ENCODE measurements around the gene SLIT1. TPM values are rescaled to one million over a fixed set of nuclear protein-coding genes. Genes with fewer than 3 reads are reported as not detected.

SLIT1 gene
- total RNA-seq, 1 experiment from 2014 or later = not detected

- DNase-seq (ENCODE audit: low read depth) = no peak
These were observed 14.9 kb upstream of the SLIT1 start for GRCh38 chr10:97200616-97201015.

- no peak for DNase-seq (ENCODE audit: low read depth)
These were observed 13.4 kb upstream of the SLIT1 start for GRCh38 chr10:97199152-97199551.

GRCh38 chr10:97197030-97197500 lies 11.3 kb upstream of the SLIT1 start:
- DNase-seq (ENCODE audit: low read depth) = no peak

GRCh38 chr10:97196223-97197029 lies 10.7 kb upstream of the SLIT1 start:
- DNase-seq (ENCODE audit: low read depth) = peak; percentile 41

GRCh38 chr10:97195706-97196222 lies 10.0 kb upstream of the SLIT1 start:
- peak; percentile 5 for DNase-seq (ENCODE audit: low read depth)

GRCh38 chr10:97192952-97193435 lies 7.2 kb upstream of the SLIT1 start:
- DNase-seq (ENCODE audit: low read depth) = no peak

GRCh38 chr10:97190450-97190849 lies 4.7 kb upstream of the SLIT1 start:
- no peak for DNase-seq (ENCODE audit: low read depth)

GRCh38 chr10:97188261-97188711 lies 2.5 kb upstream of the SLIT1 start:
- no peak for DNase-seq (ENCODE audit: low read depth)

GRCh38 chr10:97186911-97187310 lies 1.2 kb upstream of the SLIT1 start:
- DNase-seq (ENCODE audit: low read depth) = no peak

- no peak for DNase-seq (ENCODE audit: low read depth)
These were observed 811 bp downstream of the SLIT1 start for GRCh38 chr10:97184971-97185325.

GRCh38 chr10:97183314-97183713 lies 2.4 kb downstream of the SLIT1 start:
- no peak for DNase-seq (ENCODE audit: low read depth)

- DNase-seq (ENCODE audit: low read depth) = no peak
These were observed 3.3 kb downstream of the SLIT1 start for GRCh38 chr10:97182288-97182990.

GRCh38 chr10:97180986-97181385 lies 4.8 kb downstream of the SLIT1 start:
- no peak for DNase-seq (ENCODE audit: low read depth)

- DNase-seq (ENCODE audit: low read depth) = no peak
These were observed 5.4 kb downstream of the SLIT1 start for GRCh38 chr10:97180363-97180755.

GRCh38 chr10:97179731-97180362 lies 5.9 kb downstream of the SLIT1 start:
- DNase-seq (ENCODE audit: low read depth) = peak; percentile 25

GRCh38 chr10:97179311-97179710 lies 6.4 kb downstream of the SLIT1 start:
- DNase-seq (ENCODE audit: low read depth) = no peak

- no peak for DNase-seq (ENCODE audit: low read depth)
These were observed 7.7 kb downstream of the SLIT1 start for GRCh38 chr10:97178074-97178473.

- DNase-seq (ENCODE audit: low read depth) = no peak
These were observed 9.5 kb downstream of the SLIT1 start for GRCh38 chr10:97176226-97176625.

- DNase-seq (ENCODE audit: low read depth) = no peak
These were observed 10.2 kb downstream of the SLIT1 start for GRCh38 chr10:97175586-97175985.

- no peak for DNase-seq (ENCODE audit: low read depth)
These were observed 10.8 kb downstream of the SLIT1 start for GRCh38 chr10:97174941-97175340.

- DNase-seq (ENCODE audit: low read depth) = no peak
These were observed 11.4 kb downstream of the SLIT1 start for GRCh38 chr10:97174276-97174775.

- no peak for DNase-seq (ENCODE audit: low read depth)
These were observed 12.7 kb downstream of the SLIT1 start for GRCh38 chr10:97173036-97173435.
